Dendritic cell treated with granulocyte-macrophage colony-stimulating factor and Interleukin-4, amounts not matched to agents 40 ng/mL and 50 ng/mL, for 4 days (primary cell): ENCODE measurements around the gene TGFBR2.
A peak's percentile ranks its signal among the peaks of the same experiment; 100 is the strongest.

Source experiments
- H3K27ac Mint-ChIP-seq: one replicate; pipeline ENCODE4 v1.8.0; 2022; ENCODE audit warnings: mild to moderate bottlenecking, mixed read lengths
- H3K27me3 Mint-ChIP-seq: one replicate; pipeline ENCODE4 v1.8.0; 2022; ENCODE audit warnings: mild to moderate bottlenecking, mixed read lengths
- H3K36me3 Mint-ChIP-seq: one replicate; pipeline ENCODE4 v1.8.0; 2022; ENCODE audit warnings: low read depth, mixed read lengths
- H3K4me1 Mint-ChIP-seq: one replicate; pipeline ENCODE4 v1.8.0; 2022; ENCODE audit warnings: low read depth, mixed read lengths
- H3K4me3 Mint-ChIP-seq: one replicate; pipeline ENCODE4 v1.8.0; 2022; ENCODE audit warnings: mild to moderate bottlenecking, moderate library complexity, mixed read lengths
- H3K9me3 Mint-ChIP-seq: one replicate; pipeline ENCODE4 v1.8.0; 2022; ENCODE audit warnings: mixed read lengths
- intact Hi-C: fragments of 100-400 bp; cut with micrococcal nuclease; formaldehyde crosslinking; loops from one replicate; pipeline ENCODE4 v1.15.0; 2022

TGFBR2 gene

GRCh38 chr3:30642849-30643361, 36.5 kb downstream of the TGFBR2 start:
- peaks cover 78% of the 10 kb centered on the region for H3K4me1 Mint-ChIP-seq

DNA sequence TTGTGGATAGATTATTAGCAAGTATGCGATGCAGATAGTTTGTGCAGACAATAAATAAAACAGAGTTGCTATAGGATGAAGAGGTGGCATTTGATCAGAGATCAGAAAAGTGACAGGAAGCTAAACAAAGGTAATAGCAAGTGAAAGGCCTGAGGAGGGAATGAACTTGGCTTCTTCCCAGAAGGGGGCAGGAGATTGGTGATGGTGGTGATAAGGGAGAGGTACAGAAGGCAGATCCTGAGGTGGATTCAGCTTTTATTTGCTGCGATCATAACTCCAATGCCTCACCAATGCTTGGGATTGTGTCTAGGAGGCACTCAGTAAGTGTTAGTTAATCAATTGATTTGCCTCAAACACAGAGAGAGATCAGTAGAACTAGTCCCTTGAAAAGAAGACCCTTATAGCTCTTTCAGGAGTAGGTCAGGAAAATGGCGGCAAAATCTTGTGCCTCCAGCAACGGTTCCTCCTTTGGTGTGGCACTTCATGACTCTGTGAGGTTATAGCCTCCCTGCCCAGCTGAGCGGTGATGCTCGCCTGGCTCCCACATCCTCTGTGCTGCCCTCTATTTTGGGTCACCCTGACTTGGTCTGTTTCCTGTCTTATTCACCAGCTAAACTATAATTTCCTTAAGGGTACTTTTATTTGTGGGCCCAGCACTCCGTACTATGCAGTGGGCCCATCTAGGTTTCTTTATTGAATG, 37.5 kb downstream of the TGFBR2 start:
- peak overlapping the region; percentile 48 for H3K27ac Mint-ChIP-seq
- no peaks in the 10 kb centered on the region for H3K9me3 Mint-ChIP-seq
- H3K4me1 Mint-ChIP-seq, result peaks cover 81% of the 10 kb centered on the region
- intact Hi-C loops, result no loop called here
- H3K27me3 Mint-ChIP-seq, result no peaks in the 10 kb centered on the region
- H3K36me3 Mint-ChIP-seq, result peaks cover 59% of the 10 kb centered on the region
- H3K4me3 Mint-ChIP-seq, result no peak overlapping the region

More at GRCh38 chr3:30642849-30643361, 36.5 kb downstream of the TGFBR2 start:
- Mint-ChIP-seq H3K4me3 (no peak overlapping the region), H3K27me3 (no peaks in the 10 kb centered on the region), H3K9me3 (no peaks in the 10 kb centered on the region), H3K36me3 (peaks cover 54% of the 10 kb centered on the region), H3K27ac (no peak overlapping the region)
- intact Hi-C loops, result no loop called here

- Mint-ChIP-seq H3K4me3 (no peak overlapping the region), H3K27ac (peak overlapping the region; percentile 48), H3K27me3 (no peaks in the 10 kb centered on the region), H3K9me3 (no peaks in the 10 kb centered on the region), H3K4me1 (peaks cover 82% of the 10 kb centered on the region), H3K36me3 (peaks cover 65% of the 10 kb centered on the region)
- intact Hi-C loops, result loop anchor here (5.0 kb wide), 1 partner anchor 32 kb away; no protein-coding TSS in a partner anchor
Observed at GRCh38 chr3:30644615-30645014, 38.2 kb downstream of the TGFBR2 start.

DNA sequence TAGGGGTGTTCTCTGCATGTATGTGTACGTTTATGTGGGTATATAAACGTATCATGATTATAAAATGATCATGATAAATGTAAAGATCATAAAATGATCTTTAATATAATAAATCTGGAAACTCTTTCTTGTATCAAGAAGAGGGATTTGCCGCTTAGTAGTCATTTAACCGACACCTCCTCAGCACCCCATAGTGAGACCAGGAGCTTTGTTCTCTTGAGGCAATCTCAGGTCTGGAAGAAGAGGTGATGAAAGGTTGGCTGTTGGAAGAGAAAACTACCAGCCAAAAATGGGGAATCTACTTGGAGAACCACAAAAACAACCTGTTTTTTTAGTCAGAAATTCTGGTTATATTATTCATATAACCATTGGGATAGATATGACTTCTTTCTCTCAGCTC, 38.7 kb downstream of the TGFBR2 start:
- H3K27ac Mint-ChIP-seq, result peak overlapping the region; percentile 58
- peaks cover 70% of the 10 kb centered on the region for H3K36me3 Mint-ChIP-seq
- H3K4me1 Mint-ChIP-seq, result peaks cover 82% of the 10 kb centered on the region
- H3K27me3 Mint-ChIP-seq, result no peaks in the 10 kb centered on the region
- no peak overlapping the region for H3K4me3 Mint-ChIP-seq
- no peaks in the 10 kb centered on the region for H3K9me3 Mint-ChIP-seq
- intact Hi-C loops, result loop anchor here (5.0 kb wide), 1 partner anchor 33 kb away; no protein-coding TSS in a partner anchor

DNA sequence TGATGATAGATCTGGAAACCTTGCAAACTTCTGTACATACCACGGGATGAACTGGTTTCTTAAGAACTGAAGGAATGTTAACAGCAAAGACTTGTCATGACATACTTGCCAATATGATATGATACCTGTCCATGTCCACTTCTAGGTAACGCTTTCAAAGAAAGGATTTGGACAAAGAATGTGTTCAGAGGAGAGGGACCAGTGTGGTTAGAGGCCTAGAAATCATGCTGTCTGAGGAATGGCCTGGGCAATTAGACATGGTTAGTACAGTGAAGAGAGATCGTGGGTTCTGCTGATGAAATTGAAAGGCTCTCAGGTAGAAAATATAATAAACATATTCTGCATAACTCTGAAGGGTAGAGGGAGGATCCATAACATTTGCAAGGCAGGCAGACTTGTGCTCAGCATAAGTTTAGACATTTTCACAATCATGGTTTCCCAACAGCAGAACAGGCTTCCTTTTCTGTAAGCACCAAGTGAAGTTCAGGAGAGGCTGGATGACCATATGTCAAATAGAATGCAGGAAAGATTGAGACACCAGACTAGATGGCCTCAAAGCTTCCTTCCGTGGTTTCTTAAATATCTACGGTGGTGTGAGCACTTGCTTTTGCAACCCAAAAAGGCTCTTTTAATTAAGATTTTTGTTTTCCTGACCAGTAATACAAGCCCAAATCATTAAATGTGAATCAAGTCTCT, 39.9 kb downstream of the TGFBR2 start:
- Mint-ChIP-seq H3K36me3 (peaks cover 82% of the 10 kb centered on the region), H3K4me3 (no peak overlapping the region), H3K27me3 (no peaks in the 10 kb centered on the region), H3K27ac (peak overlapping the region; percentile 58), H3K9me3 (no peaks in the 10 kb centered on the region), H3K4me1 (peaks cover 86% of the 10 kb centered on the region)
- intact Hi-C loops, result loop anchor here (5.0 kb wide), 1 partner anchor 34 kb away; no protein-coding TSS in a partner anchor

- H3K4me1 Mint-ChIP-seq, result peaks cover 84% of the 10 kb centered on the region
- peaks cover 85% of the 10 kb centered on the region for H3K36me3 Mint-ChIP-seq
- intact Hi-C loops, result loop anchor here (5.0 kb wide), 1 partner anchor 35 kb away; no protein-coding TSS in a partner anchor
- no peaks in the 10 kb centered on the region for H3K27me3 Mint-ChIP-seq
- H3K27ac Mint-ChIP-seq, result peak overlapping the region; percentile 58
- no peaks in the 10 kb centered on the region for H3K9me3 Mint-ChIP-seq
- no peak overlapping the region for H3K4me3 Mint-ChIP-seq
Observed at GRCh38 chr3:30646961-30647752, 40.8 kb downstream of the TGFBR2 start.

DNA sequence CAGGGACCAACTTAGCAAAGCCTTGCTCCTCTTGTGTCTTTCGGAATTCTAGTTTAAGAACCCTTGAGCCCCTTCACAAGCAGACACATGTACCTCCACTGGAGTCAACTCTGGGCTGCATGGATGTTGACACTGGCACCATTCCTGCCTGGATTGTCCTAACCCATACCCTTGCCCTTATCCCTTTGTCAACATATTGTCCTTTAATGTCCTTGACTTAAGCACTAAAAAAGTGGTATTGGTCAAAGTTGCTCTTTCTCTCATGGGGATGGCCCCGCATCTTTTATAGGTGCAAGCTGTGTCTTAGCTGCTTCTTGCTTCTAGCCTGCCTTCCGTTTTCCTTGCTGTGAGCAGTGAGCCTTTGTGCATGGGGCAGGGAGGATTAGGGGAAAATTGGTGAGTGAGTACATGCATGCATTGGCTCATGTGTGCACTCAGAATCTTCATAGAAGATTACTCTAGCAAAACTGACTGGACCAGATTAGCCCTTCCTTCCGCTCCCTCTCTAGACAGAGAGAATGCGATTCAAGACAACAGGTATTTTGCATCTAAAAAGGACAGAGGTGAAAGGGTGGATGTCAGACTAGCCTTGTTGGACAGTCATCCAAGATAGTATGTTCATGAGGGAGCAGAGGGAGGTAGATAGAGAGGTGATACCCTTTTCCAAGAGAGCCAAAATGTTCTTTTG, 42.4 kb downstream of the TGFBR2 start:
- Mint-ChIP-seq H3K27ac (peak overlapping the region; percentile 93), H3K4me3 (no peak overlapping the region), H3K27me3 (no peaks in the 10 kb centered on the region), H3K36me3 (peaks cover 95% of the 10 kb centered on the region), H3K4me1 (peaks cover 78% of the 10 kb centered on the region), H3K9me3 (no peaks in the 10 kb centered on the region)
- intact Hi-C loops, result loop anchor here (5.0 kb wide), 1 partner anchor 37 kb away; no protein-coding TSS in a partner anchor

DNA sequence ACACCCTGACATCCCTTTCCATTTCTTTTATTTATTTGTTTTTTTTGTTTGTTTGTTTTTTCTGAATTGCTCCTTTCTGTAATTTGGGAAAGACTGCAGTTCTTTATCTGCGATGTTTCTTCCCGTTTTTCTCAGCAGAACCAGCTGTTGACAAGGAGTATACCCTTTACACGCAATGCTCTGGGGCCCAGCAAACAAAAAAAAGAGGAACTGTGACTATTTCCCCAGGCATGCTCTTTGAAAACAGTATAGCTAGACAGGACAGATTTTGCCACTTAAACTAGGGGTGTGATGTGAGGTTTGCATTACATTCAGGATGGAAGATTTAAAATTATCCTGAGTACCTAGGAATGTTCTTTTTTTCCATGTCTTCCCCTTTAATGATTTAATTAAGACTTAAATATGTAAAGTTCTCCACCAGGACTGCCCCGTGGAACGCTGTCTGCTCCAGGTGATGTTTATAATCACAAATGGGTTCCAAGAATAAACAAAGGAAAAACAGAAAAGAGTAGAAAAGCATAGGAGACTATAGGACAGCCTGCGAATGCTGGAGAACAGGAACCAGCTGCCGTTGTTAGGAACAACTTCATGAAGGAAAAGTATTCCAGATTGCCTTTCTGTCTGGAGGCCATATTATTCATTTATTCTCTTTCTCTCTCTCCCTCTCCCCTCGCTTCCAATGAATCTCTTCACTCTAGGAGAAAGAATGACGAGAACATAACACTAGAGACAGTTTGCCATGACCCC, 43.3 kb downstream of the TGFBR2 start:
- peaks cover 99% of the 10 kb centered on the region for H3K36me3 Mint-ChIP-seq
- no peaks in the 10 kb centered on the region for H3K9me3 Mint-ChIP-seq
- H3K4me1 Mint-ChIP-seq, result peaks cover 78% of the 10 kb centered on the region
- H3K4me3 Mint-ChIP-seq, result peak overlapping the region; percentile 30
- H3K27ac Mint-ChIP-seq, result peak overlapping the region; percentile 93
- no peaks in the 10 kb centered on the region for H3K27me3 Mint-ChIP-seq
- intact Hi-C loops, result loop anchor here (5.0 kb wide), 1 partner anchor 37 kb away; no protein-coding TSS in a partner anchor

- peak overlapping the region; percentile 93 for H3K27ac Mint-ChIP-seq
- H3K4me1 Mint-ChIP-seq, result peaks cover 79% of the 10 kb centered on the region
- no peaks in the 10 kb centered on the region for H3K9me3 Mint-ChIP-seq
- no peaks in the 10 kb centered on the region for H3K27me3 Mint-ChIP-seq
- H3K4me3 Mint-ChIP-seq, result no peak overlapping the region
- intact Hi-C loops, result no loop called here
- H3K36me3 Mint-ChIP-seq, result peaks cover 97% of the 10 kb centered on the region
Observed at GRCh38 chr3:30650348-30650995, 44.1 kb downstream of the TGFBR2 start.

- peak overlapping the region; percentile 71 for H3K27ac Mint-ChIP-seq
- no peaks in the 10 kb centered on the region for H3K9me3 Mint-ChIP-seq
- H3K4me1 Mint-ChIP-seq, result peaks cover 81% of the 10 kb centered on the region
- no peaks in the 10 kb centered on the region for H3K27me3 Mint-ChIP-seq
- peaks cover 91% of the 10 kb centered on the region for H3K36me3 Mint-ChIP-seq
- intact Hi-C loops, result no loop called here
- H3K4me3 Mint-ChIP-seq, result no peak overlapping the region
Observed at GRCh38 chr3:30654269-30654668, 47.9 kb downstream of the TGFBR2 start.

GRCh38 chr3:30655187-30655812, 48.9 kb downstream of the TGFBR2 start:
- peaks cover 87% of the 10 kb centered on the region for H3K36me3 Mint-ChIP-seq
- H3K4me1 Mint-ChIP-seq, result peaks cover 76% of the 10 kb centered on the region
- intact Hi-C loops, result no loop called here
- peak overlapping the region; percentile 13 for H3K4me3 Mint-ChIP-seq
- peak overlapping the region; percentile 71 for H3K27ac Mint-ChIP-seq
- H3K27me3 Mint-ChIP-seq, result no peaks in the 10 kb centered on the region
- H3K9me3 Mint-ChIP-seq, result no peaks in the 10 kb centered on the region

DNA sequence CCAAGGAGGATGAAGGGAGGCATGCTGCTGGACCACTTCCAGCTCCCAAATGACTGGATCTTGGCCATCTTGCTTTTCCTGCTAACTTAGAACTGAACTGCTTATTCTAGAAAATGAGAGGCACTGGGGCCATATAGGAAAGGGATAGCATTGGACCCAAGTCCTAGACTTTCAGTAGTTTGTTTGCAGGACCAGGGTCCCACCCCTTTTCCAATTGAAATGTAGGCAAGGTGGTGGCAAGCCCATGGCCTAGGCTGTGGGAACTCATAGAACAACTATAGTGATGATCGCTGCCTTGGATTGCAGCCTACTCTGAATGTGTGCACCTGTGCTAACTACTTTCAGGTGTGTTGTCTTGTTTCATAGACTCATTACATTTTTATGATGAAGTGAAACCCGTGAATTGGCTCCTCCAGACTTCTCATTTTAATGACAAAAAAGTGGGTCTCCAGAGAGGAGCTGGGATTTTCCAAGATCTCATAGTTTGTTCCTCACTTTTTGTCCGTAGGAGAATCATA, 50.3 kb downstream of the TGFBR2 start:
- no peaks in the 10 kb centered on the region for H3K27me3 Mint-ChIP-seq
- H3K27ac Mint-ChIP-seq, result no peak overlapping the region
- peaks cover 87% of the 10 kb centered on the region for H3K36me3 Mint-ChIP-seq
- intact Hi-C loops, result no loop called here
- no peak overlapping the region for H3K4me3 Mint-ChIP-seq
- peaks cover 75% of the 10 kb centered on the region for H3K4me1 Mint-ChIP-seq
- H3K9me3 Mint-ChIP-seq, result no peaks in the 10 kb centered on the region
